ENCODE data around the gene LMNB1. TPM values are rescaled to one million over a fixed set of nuclear protein-coding genes. Genes with fewer than 3 reads are reported as not detected.
"Not testable (repeated sequence)": the region's sequence is repeated elsewhere in the genome, so short reads cannot be mapped to it uniquely, and the experiment has no call there.

The LMNB1 gene
- total RNA-seq, 1 donor from 2014 or later: 293 TPM

GRCh38 chr5:126816649-126817048, 39.7 kb downstream of the LMNB1 start:
- intact Hi-C loops (cut with micrococcal nuclease): no loop called here

- intact Hi-C loops (cut with micrococcal nuclease): no loop called here
These were observed 41.8 kb downstream of the LMNB1 start for GRCh38 chr5:126818736-126819135.

- intact Hi-C loops (cut with micrococcal nuclease): no loop called here
These were observed 42.3 kb downstream of the LMNB1 start for GRCh38 chr5:126819253-126819652.

- intact Hi-C loops (cut with micrococcal nuclease): no loop called here
These were observed 49.8 kb downstream of the LMNB1 start for GRCh38 chr5:126826619-126827215.

GRCh38 chr5:126829098-126829497, 52.2 kb downstream of the LMNB1 start:
- intact Hi-C loops (cut with micrococcal nuclease): no loop called here

DNA sequence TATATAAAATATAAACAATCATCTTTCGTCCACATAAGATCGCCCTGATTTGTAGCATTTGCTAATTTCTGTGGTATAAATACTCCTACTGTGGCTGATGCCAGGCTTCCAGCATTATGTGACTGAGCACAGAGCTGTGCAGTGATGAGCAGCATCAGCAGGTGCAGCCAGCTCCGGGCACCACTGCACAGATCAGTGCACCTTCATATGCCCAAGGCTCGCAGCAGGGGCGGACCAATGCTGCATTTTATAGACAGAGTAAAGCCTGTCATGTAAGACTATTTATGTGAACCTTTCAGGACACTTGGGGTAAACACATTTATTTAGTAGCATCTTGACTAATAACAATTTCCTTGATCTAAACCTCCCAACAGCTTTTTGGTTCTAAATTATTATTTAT, 53.1 kb downstream of the LMNB1 start:
- intact Hi-C loops (cut with micrococcal nuclease): no loop called here

- intact Hi-C loops (cut with micrococcal nuclease): no loop called here
These were observed 54.2 kb downstream of the LMNB1 start for GRCh38 chr5:126831156-126831555.

- intact Hi-C loops (cut with micrococcal nuclease): no loop called here
These were observed 59.8 kb downstream of the LMNB1 start for GRCh38 chr5:126836778-126837177.

DNA sequence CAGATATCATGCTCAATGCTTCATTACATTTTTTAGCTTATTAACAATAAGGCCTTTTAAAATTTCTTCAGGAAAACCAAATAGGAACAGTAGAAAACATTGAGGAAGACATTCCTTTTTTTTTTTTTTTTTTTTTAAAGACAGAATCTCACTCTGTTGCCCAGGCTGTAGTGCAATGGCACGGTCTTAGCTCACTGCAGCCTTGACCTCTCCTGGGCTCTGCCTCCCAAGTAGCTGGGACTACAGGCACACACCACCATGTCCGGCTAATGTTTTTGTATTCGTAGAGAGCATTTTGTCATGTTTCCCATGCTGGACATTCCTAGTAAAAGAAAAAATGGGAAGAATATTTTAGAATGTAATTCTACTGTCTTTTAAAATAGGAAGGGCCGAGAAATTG, 60.3 kb downstream of the LMNB1 start:
- intact Hi-C loops (cut with micrococcal nuclease): no loop called here

GRCh38 chr5:126837906-126838539, 61.1 kb downstream of the LMNB1 start:
- intact Hi-C loops (cut with micrococcal nuclease): no loop called here

- intact Hi-C loops (cut with micrococcal nuclease): not testable (repeated sequence)
These were observed 62.5 kb downstream of the LMNB1 start for GRCh38 chr5:126839407-126839806.

GRCh38 chr5:126843375-126843774, 66.4 kb downstream of the LMNB1 start:
- intact Hi-C loops (cut with micrococcal nuclease): not testable (repeated sequence)

DNA sequence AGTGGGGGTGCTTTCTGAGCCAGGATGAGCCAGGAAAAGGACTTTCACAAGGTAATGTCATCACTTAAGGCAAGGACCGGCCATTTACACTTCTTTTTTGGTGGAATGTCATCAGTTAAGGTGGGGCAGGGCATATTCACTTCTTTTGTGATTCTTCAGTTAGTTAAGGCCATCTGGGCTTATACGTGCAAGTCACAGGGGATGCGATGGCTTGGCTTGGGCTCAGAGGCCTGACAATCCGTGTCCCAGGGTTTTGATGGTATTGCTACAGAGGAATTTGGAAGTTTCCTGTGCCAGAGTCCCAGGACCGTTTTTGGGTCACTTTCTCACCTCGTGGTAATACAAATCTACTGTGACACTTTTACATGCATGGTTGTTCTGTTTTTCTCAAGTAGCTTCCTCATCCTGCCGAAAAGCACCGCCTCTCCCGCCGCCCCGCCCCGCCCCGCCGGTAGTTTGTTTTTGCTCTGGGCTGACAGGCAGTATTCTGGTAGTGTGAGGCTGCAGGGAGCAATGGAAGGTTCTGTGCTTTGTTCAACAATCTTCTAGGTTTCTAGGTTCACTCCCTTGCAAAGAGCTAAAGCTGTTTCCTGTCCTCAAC, 68.6 kb downstream of the LMNB1 start:
- intact Hi-C loops (cut with micrococcal nuclease): loop anchor here (5.0 kb wide), 1 partner anchor 188 kb away; no protein-coding TSS in a partner anchor

GRCh38 chr5:126846344-126846743, 69.4 kb downstream of the LMNB1 start:
- intact Hi-C loops (cut with micrococcal nuclease): loop anchor here (5.0 kb wide), 1 partner anchor 189 kb away; no protein-coding TSS in a partner anchor

DNA sequence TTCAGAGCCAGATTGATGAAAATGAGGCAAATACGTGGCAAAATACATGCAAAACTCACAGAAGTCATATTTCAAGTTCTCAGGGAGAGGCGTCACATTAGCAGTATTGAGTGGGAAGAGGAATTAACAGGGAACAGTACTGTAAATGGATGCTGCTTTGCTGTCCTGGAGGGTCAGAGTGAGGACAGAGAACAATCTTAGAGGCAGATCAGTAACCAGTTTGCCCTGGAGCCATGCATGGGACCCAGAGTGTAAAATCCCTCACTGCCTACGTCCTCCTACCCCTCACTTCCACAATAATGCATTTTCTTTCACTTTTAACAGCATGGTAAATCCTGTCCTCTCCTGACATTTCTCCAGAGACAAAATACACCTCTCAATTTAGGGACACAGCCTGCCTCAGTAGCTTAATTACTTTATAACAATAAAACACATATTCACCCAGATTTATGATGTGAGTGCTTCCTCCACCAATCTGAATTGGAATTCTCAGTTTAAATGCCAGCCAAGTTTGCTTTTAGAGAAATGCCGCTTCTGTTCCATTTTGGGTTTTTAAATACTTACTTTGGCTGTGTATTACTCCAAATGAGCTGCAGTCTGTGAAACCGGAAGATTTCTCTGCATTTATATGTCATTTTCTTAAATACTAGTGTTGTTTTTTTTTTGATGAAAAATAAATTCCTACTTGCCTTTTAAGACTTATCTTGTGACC, 70.0 kb downstream of the LMNB1 start:
- intact Hi-C loops (cut with micrococcal nuclease): loop anchor here (5.0 kb wide), 1 partner anchor 190 kb away; no protein-coding TSS in a partner anchor

GRCh38 chr5:126847456-126847820, 70.5 kb downstream of the LMNB1 start:
- intact Hi-C loops (cut with micrococcal nuclease): loop anchor here (5.0 kb wide), 1 partner anchor 190 kb away; no protein-coding TSS in a partner anchor

DNA sequence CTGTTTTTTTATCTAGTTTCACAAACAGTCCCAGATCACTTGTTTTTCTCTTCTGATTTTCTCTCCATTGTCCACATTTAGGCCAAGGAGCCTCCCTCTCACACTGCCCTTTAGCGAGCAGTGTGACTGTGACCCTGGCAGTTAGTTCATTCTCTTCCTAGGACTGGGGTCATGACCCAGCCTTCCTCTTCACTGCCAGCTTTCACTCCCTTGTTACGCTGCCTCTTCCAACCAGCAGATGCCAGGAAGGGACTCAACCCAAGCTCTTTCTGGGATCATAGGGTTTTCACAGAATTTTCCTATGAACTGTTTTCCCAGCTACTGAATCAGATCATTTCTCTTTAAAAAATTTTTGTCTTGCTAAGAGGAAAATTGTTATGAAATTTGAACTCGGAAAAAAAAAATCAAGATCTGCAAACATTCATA, 70.9 kb downstream of the LMNB1 start:
- intact Hi-C loops (cut with micrococcal nuclease): loop anchor here (5.0 kb wide), 1 partner anchor 191 kb away; no protein-coding TSS in a partner anchor

DNA sequence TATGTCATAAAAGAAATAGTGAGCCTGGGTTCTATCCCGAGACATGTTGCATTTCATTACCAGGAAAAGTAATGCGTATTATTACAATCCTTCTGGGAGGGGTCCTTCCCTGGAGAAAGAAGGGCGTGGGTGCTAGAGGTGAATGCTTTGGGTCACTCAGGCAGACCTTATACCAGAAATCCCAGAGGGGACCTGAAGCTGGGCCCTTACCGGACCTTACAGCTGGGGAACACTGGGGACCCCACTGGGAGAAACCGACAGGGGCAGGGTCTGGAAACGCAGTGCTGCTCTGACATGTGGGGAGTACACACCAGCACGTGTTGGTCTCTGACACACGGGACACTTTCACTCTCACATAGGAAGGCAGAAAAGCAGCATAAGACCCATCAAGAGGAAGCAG, 71.3 kb downstream of the LMNB1 start:
- intact Hi-C loops (cut with micrococcal nuclease): loop anchor here (5.0 kb wide), 1 partner anchor 191 kb away; no protein-coding TSS in a partner anchor

DNA sequence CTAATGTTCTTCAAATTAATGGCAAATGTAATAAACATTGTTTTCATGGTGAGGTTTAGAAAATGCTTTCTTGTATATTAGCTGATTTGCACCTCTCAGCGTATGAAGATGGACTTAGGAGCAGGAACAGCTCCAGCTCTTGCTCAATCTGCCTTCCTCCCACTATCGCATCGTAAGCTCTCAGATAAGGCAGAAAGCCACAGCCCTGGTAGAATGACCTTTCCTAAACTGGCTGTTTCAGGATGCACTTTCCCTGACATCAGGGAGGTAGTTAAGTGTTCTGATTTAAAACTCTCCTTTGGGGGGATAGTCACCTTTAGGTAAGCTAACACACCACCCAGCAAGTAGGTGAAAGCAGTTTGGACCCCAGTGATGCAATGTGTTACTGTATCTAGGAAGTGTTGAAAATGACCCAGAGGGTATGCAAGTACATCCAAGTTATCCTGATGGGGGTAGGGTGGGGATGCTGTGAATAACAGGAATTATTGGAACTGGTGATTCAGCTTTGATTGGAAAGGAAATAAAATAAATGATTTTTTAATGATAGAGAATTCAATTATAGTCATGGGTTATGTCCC, 72.3 kb downstream of the LMNB1 start:
- intact Hi-C loops (cut with micrococcal nuclease): loop anchor here (5.0 kb wide), 1 partner anchor 192 kb away; no protein-coding TSS in a partner anchor

- intact Hi-C loops (cut with micrococcal nuclease): loop anchor here (1.0 to 5.0 kb wide), 5 partner anchors 11 to 221 kb away; partner anchors contain the start of genes C5orf63 and MARCHF3
These were observed 74.6 kb downstream of the LMNB1 start for GRCh38 chr5:126851501-126852011.

DNA sequence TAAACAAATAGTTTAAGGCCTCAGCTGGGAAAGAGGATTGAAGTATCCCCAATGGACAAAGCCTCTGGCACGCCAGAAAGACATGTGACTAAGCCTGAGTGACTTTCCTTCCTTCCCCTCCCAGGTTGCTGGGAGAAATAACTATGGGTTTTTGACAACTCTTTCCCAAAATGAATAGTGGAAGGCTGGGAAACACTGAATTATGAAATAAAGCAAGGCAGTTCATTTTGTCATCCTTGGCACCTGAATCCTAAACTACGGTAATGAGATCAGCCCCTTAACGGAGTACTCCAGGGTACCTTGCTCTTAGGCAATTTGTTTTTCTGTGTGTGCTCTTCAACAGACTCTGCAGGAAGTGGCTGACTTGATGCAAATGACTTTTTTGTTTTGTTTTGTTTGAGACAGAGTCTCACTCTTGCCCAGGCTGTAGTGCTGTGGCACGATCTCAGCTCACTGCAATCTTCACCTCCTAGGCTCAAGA, 75.2 kb downstream of the LMNB1 start:
- intact Hi-C loops (cut with micrococcal nuclease): loop anchor here (1.0 to 5.0 kb wide), 5 partner anchors 10 to 220 kb away; partner anchors contain the start of genes C5orf63 and MARCHF3
